Panc1 (cell line): ENCODE data around the gene CXCL11.

ENCODE experiments used
- CTCF ChIP-seq: fragments of 450-650 bp; IDR thresholded peaks from 2 replicates; pipeline ENCODE4 v1.5.1; 2017; ENCODE audit warnings: mild to moderate bottlenecking
- POLR2AphosphoS5 ChIP-seq: IDR thresholded peaks from 2 replicates; pipeline ENCODE4 v1.6.1; 2012; ENCODE audit warnings: mild to moderate bottlenecking, low read depth, low read length, moderate library complexity
- REST ChIP-seq, 2 experiments: IDR thresholded peaks; 2 replicates each; pipeline ENCODE4 v1.6.1; 2011 to 2012; ENCODE audit warnings: low read depth in 2 of 2, control low read depth in 1 of 2, low read length in 1 of 2, mild to moderate bottlenecking in 1 of 2, moderate library complexity in 1 of 2; ENCODE audit not compliant: insufficient read depth in 1 of 2
- SIN3A ChIP-seq: IDR thresholded peaks from 2 replicates; pipeline ENCODE4 v1.6.1; 2012; ENCODE audit warnings: low read depth, mild to moderate bottlenecking, low read length, moderate library complexity, borderline replicate concordance; ENCODE audit not compliant: insufficient read depth
- TCF7L2 ChIP-seq: IDR thresholded peaks from 2 replicates; pipeline ENCODE4 v1.6.1; 2011; ENCODE audit warnings: mild to moderate bottlenecking, low read depth, low read length, inconsistent platforms

- TF ChIP-seq POLR2AphosphoS5 (no peak), CTCF (no peak), SIN3A (no peak), REST (IDR thresholded peaks at IDR 0.05; ENCODE audit: insufficient read depth in 1 of 2, low read depth in 2 of 2, low read length in 1 of 2) (no peak), TCF7L2 (no peak)
These were observed 13.8 kb downstream of the CXCL11 start for GRCh38 chr4:76022031-76022430.
